Fibroblast of lung (primary cell): ENCODE measurements around the gene ARHGAP44.

Source experiments
- EZH2 ChIP-seq: IDR thresholded peaks from 2 replicates; pipeline ENCODE4 v1.5.1; 2012; ENCODE audit warnings: low read length, control low read depth, mild to moderate bottlenecking; ENCODE audit errors: missing control alignments
- TF ChIP-seq, protein P1 (sequence below), 2 donors: IDR thresholded peaks in 1 of 2; conservative IDR thresholded peaks in 1 of 2; 1 replicate in 1 of 2; 2 replicates in 1 of 2; pipeline ENCODE4 v1.5.1; 2011 to 2012; ENCODE audit warnings: low read length in 2 of 2, control low read depth in 1 of 2, inconsistent platforms in 1 of 2, low read depth in 1 of 2, mild to moderate bottlenecking in 1 of 2

DNA sequence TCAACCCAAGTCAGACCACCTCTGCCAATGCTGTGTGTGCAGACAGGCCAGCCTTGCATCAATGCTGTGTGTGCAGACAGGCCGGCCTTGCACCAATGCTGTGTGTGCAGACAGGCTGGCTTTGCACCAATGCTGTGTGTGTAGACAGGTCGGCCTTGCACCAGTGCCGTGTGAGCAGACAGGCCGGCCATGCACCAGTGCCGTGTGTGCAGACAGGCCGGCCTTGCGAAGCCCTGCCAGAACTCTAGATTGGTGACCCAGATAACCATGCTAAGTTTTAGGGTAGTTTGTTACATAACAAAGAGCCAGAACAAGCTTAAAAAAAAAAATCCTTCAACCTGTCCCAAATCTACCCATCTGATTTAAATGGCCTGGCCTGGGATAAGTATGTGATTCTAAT is 174.2 kb downstream of the ARHGAP44 start:
- TF ChIP-seq, protein P1, sequence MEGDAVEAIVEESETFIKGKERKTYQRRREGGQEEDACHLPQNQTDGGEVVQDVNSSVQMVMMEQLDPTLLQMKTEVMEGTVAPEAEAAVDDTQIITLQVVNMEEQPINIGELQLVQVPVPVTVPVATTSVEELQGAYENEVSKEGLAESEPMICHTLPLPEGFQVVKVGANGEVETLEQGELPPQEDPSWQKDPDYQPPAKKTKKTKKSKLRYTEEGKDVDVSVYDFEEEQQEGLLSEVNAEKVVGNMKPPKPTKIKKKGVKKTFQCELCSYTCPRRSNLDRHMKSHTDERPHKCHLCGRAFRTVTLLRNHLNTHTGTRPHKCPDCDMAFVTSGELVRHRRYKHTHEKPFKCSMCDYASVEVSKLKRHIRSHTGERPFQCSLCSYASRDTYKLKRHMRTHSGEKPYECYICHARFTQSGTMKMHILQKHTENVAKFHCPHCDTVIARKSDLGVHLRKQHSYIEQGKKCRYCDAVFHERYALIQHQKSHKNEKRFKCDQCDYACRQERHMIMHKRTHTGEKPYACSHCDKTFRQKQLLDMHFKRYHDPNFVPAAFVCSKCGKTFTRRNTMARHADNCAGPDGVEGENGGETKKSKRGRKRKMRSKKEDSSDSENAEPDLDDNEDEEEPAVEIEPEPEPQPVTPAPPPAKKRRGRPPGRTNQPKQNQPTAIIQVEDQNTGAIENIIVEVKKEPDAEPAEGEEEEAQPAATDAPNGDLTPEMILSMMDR (conservative IDR thresholded peaks at IDR 0.05 in 1 of 2, IDR thresholded peaks at IDR 0.05 in 1 of 2; ENCODE audit: low read depth in 1 of 2, low read length in 2 of 2): no peak
- no peak for TF ChIP-seq EZH2
